ENCODE measurements around the gene HYDIN. TPM values are rescaled to one million over a fixed set of nuclear protein-coding genes. Genes with fewer than 3 reads are reported as not detected.

HYDIN gene
- total and polyA plus RNA-seq, 2 experiments from 2014 or later, result 3.1 to 7.7 TPM

- no peak for TF ChIP-seq ZNF462 (CRISPR knock-in tag; IDR thresholded peaks at IDR 0.05)
Observed at GRCh38 chr16:71273384-71273783, 42.9 kb upstream of the HYDIN start (continued).

- Histone ChIP-seq H3K27ac (ENCODE audit: low read depth) (no peak overlapping the region), H3K4me3 (no peak overlapping the region), H4K20me1 (replicated peaks; ENCODE audit: insufficient read depth) (no peaks in the 10 kb centered on the region), H3F3A (replicated peaks; ENCODE audit: low read depth) (no peaks in the 10 kb centered on the region), H3K4me2 (no peak overlapping the region), H2AFZ (no peak overlapping the region), H3K36me3 (ENCODE audit: insufficient read depth) (no peaks in the 10 kb centered on the region), H3K4me1 (ENCODE audit: insufficient read depth) (no peaks in the 10 kb centered on the region), H3K9me2 (ENCODE audit: insufficient read depth) (peaks cover 19% of the 10 kb centered on the region; the same call in 1 of the 2 replicates), H3K27me3 (ENCODE audit: insufficient read depth) (no peaks in the 10 kb centered on the region), H3K79me2 (replicated peaks; ENCODE audit: insufficient read depth) (no peaks in the 10 kb centered on the region)
- DNase-seq (ENCODE audit: low spot score) (no peak), ATAC-seq (no peak)
- Mint-ChIP-seq H3K27me3 (ENCODE audit: insufficient read depth, low read depth, poor library complexity) (peaks cover 3% of the 10 kb centered on the region), H3K4me3 (no peak overlapping the region), H3K4me1 (no peaks in the 10 kb centered on the region), H3K27ac (no peak overlapping the region), H3K36me3 (ENCODE audit: low read depth) (no peaks in the 10 kb centered on the region), H3K9me3 (no peaks in the 10 kb centered on the region)
- no peak for TF ChIP-seq NANOG (IDR thresholded peaks at IDR 0.05; ENCODE audit: borderline replicate concordance)
- no peak for TF ChIP-seq REST (IDR thresholded peaks at IDR 0.05; ENCODE audit: unreplicated experiment)
- no peak for TF ChIP-seq ZNF114 (CRISPR knock-in tag; IDR thresholded peaks at IDR 0.05)
- TF ChIP-seq POLR2AphosphoS5 (IDR thresholded peaks at IDR 0.05; ENCODE audit: low read depth), result no peak
- TF ChIP-seq CTCF (conservative IDR thresholded peaks at IDR 0.05; ENCODE audit: low read depth in 2 of 2), result no peak
- no peak for TF ChIP-seq EZH2phosphoT487 (IDR thresholded peaks at IDR 0.05; ENCODE audit: unreplicated experiment)
- no peak for TF ChIP-seq CREB1 (CRISPR knock-in tag; IDR thresholded peaks at IDR 0.05; ENCODE audit: low read depth)
- TF ChIP-seq STAT1 (IDR thresholded peaks at IDR 0.05; ENCODE audit: unreplicated experiment), result no peak
- TF ChIP-seq ZNF331 (CRISPR knock-in tag; IDR thresholded peaks at IDR 0.05; ENCODE audit: low read depth), result no peak
Observed at GRCh38 chr16:71264299-71264698, 33.8 kb upstream of the HYDIN start.

All from GM23338 (cell line).